Posterior cingulate gyrus (tissue), 11 donors: ENCODE results near the gene RAB40C.
"Not testable (repeated sequence)": the region's sequence is repeated elsewhere in the genome, so short reads cannot be mapped to it uniquely, and the experiment has no call there.

Source experiments
- DNase-seq, 10 donors: peaks; one replicate each; pipeline versions ENCODE4 v3.0.0 to v3.0.0-alpha.2; 2020 to 2021; ENCODE audit warnings: mixed read lengths in 3 of 10
- intact Hi-C: fragments of 100-400 bp; cut with DNase I; formaldehyde crosslinking; loops from one replicate; pipeline ENCODE4 v1.15.1; 2023

RAB40C gene

DNA sequence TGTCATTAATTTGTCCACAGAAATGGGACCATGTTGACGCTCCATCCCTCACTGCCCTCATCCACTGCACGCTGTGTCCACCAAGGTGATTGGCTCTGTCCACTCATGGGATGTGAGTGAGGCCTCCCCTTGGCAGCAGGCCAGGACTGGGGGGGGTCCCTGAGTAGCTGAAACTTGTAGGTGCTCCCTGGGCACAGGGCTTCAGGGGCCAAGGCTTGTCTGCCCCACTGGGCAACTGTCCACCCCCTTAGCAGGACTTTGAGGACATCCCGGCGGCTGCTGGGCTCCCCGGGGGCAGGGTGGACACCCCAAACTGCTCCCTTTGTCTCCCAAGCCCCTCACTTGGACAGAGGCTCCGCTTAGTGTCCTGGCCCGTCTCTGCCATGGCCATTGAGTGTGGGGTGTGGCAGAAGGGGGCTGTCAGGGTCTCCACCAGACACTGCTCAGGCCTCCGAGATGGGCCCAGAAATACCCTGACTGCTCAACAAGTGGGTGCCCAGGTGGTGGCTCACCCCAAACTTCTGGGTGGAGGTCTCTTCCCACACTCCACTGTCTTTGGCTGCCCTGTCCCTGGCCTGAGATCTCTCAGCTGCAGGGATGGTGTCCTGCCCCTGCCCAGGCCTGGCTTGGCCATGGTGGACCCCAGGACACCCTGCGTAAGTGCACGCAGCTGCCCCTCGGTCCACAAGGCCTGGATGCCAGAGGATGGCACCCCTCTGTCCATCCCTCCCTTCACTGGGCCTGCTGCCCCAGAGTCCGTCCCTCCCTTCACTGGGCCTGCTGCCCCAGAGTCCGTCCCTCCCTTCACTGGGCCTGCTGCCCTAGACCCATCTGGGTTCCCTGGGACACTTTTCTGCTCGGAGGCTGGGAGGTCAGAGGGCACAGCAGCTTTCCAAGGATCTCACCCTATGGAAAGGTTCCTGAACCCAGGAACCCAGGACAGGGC, 2.9 kb upstream of the RAB40C start:
- peak in 1 of 10 donors; percentile 34 for DNase-seq
- intact Hi-C loops = loop anchor here (10.0 kb wide), 1 partner anchor 62 kb away; the partner anchor contains the start of gene CAPN15

DNA sequence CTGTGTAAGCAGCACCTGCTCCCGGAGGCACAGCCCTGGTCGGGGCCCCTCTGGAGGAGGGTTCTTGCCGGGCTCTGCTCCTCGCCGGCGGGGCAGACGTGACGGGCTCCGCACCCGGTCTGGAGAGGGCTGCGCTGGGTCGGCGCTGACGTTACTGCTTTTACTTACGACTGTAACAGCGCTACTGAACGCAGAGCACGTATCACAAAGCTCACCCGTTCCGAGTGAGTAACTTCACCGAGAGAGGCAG, 1.3 kb upstream of the RAB40C start:
- DNase-seq = peak in 1 of 10 donors; percentile 90
- intact Hi-C loops = loop anchor here (10.0 kb wide), 1 partner anchor 64 kb away; the partner anchor contains the start of gene CAPN15

GRCh38 chr16:588889-589657, 793 bp upstream of the RAB40C start:
- peak; percentile 95 to 100 (median 98) for DNase-seq
- intact Hi-C loops = loop anchor here (10.0 kb wide), 1 partner anchor 64 kb away; the partner anchor contains the start of gene CAPN15

GRCh38 chr16:590188-590814, 435 bp downstream of the RAB40C start:
- no peak for DNase-seq
- intact Hi-C loops = no loop called here

DNA sequence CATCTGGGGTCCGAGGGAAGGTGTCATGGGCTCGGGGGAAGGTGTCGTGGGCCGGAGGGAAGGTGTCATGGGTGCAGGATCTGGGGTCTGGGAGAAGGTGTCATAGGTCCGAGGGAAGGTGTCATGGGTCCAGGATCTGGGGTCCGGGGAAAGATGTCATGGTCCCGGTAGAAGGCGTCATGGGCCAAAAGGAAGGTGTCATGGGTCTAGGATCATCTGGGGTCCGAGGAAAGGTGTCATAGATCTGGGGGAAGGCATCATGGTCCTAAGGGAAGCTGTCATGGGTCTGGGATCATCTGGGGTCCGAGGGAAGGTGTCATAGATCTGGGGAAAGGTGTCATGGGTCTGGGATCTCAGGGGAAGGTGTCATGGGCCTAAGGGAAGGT, 942 bp downstream of the RAB40C start:
- intact Hi-C loops = no loop called here
- no peak for DNase-seq

GRCh38 chr16:591231-591630, 1.4 kb downstream of the RAB40C start:
- intact Hi-C loops = no loop called here
- no peak for DNase-seq

DNA sequence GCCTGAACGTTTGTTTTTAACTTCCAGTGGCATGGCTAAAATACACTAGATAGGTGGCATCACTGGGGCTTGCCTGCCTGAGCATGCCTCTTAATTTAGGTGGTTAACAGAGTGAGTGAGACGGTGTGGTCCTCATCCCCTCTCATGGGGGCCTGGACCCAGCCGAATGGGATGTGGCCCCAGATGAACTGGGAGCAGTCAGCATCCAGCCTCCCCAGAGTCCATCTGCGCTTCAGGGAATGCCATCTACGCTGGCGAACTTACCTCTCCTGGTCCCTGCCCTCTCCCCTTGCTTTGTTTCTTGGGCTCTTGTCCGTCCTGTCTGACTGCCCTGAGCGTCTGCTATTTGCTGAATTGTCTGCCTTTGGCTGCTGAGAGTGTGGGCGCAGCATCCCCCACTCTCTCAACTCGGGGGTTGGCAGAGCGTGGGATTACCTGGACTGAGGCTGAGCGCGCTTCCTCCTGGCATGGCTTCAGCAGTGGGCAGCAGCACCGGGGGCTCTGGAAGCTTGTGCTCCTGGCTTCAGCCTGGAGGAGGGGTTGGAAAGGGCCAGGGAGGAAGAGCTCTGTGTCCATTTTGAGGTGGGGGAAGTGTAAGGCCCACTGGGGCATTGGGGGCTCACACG, 2.1 kb downstream of the RAB40C start:
- no peak for DNase-seq
- intact Hi-C loops = loop anchor here (2.0 kb wide), 1 partner anchor 45 kb away; the partner anchor contains the start of gene METTL26

DNA sequence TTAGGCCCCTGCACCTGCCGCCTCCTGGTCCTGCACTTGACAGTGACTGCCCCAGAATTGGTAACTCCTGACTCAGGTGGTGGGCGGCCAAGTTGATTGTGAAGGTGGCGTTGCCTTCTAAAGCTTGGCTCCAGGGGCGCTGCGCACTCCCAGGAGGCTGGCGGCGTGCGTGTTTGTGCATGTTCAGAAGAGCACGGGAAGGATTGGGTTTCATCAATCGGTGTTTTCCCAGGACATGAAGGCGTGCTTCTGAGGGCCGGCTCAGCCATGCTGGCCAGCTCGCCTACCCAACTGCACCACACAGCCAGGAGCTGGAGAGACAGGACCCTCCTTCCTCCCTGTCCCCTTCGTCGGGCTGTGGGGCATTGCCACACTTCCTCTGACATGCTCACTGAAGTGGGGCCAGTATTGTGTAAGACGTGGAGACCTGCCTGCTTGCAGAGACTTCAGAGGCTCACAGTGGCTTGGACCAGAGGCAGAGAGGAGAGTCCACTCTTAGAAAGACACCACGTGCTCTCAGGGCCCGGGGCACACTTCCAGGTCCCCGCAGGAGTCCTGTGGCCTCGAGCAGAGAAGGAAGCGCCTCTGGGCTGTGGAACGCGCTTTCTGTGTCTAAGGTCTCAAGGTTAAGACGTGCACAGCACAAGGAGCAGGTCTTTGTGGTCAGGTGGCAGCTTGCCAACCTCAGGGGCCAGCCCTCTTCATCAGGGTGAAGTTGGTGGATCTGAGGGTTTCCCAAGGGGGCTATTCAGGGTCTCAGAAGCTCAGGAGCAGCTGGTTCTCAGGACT, 2.8 kb downstream of the RAB40C start:
- intact Hi-C loops = loop anchor here (2.0 kb wide), 1 partner anchor 44 kb away; the partner anchor contains the start of gene METTL26
- DNase-seq = peak; percentile 31 to 96 (median 72)

- no peak for DNase-seq
- intact Hi-C loops = loop anchor here (2.0 kb wide), 1 partner anchor 43 kb away; the partner anchor contains the start of gene METTL26
These were observed 3.5 kb downstream of the RAB40C start for GRCh38 chr16:593406-593805.

GRCh38 chr16:593807-594206, 3.9 kb downstream of the RAB40C start:
- DNase-seq = peak in 1 of 10 donors; percentile 88
- intact Hi-C loops = loop anchor here (2.0 kb wide), 1 partner anchor 43 kb away; the partner anchor contains the start of gene METTL26

DNA sequence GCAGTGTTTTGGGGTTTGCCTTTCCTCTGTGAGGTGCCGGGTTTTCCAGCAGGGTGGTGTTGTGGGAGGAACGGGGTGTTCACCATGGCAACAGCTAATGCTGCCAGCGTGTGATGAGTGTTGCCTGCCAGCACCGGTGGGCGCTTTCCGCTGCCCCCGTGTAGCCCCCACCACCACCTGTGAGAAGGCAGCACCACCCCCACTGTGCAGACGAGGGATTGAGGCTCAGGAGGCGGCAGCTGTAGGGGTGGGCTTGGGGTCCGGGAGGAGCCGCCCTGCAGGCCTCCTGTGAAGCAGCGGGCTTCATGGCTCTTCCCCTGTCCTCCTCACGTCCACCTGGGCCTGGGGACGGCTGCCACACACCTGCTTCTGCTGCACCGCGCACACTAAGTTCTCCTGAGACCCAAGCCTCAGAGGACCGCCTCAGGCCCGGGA, 5.2 kb downstream of the RAB40C start:
- intact Hi-C loops = no loop called here
- no peak for DNase-seq

DNA sequence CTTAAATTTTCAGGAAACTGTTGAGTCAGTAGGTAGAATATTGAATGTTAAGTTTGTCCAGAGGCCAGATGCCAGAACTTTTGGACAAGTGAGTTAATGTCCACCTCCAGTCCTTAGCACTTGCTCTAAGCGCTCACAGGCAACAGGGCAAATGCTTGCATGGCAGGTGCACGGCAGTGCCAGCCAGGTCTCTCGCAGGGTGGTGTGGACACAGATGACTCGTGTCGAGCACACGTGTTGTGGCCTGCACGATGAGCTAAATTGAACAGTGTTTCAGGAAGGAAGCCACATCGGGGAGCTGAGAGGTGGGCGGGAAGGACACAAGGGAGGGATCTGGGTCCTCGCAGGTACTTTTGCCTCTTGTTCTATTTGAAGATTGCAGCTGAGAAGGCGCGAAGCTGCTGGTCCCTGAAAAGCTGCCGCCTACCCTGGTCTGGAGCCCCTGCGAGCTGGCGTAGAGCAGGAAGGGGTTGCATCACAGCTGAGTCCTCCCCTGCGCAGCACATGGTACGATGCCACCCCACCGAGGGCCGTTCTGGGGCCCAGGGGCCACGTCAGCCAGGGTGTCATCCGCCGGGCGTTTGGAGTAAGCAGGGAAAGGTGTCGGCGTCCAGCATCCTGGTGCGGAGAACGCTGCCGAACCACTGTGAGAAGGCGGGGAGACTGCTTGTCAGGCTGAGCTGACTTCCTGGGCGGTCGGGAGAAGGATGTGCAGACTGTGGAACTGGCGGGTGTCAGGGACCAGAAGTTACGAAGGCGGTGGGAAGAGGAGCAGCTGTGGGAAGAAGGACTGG, 6.3 kb downstream of the RAB40C start:
- DNase-seq = peak in 8 of 10 donors; percentile 60 to 95 (median 78)
- intact Hi-C loops = no loop called here

GRCh38 chr16:596736-597060, 6.8 kb downstream of the RAB40C start:
- intact Hi-C loops = no loop called here
- no peak for DNase-seq

GRCh38 chr16:597655-598054, 7.8 kb downstream of the RAB40C start:
- intact Hi-C loops, DNase-seq: not testable (repeated sequence)

- peak in 1 of 10 donors; percentile 64 for DNase-seq
- intact Hi-C loops = no loop called here
These were observed 9.2 kb downstream of the RAB40C start for GRCh38 chr16:598823-599739.

GRCh38 chr16:600781-601180, 10.9 kb downstream of the RAB40C start:
- intact Hi-C loops = no loop called here
- DNase-seq = peak in 1 of 10 donors; percentile 53

GRCh38 chr16:603933-604332, 14.1 kb downstream of the RAB40C start:
- intact Hi-C loops = no loop called here
- no peak for DNase-seq
